Liver (tissue), 9 donors: ENCODE results near the gene FARS2. TPM values are rescaled to one million over a fixed set of nuclear protein-coding genes. Genes with fewer than 3 reads are reported as not detected.

Experiments used
- DNase-seq: peaks from one replicate; pipeline ENCODE4 v3.0.0-alpha.2; 2017; ENCODE audit warnings: low spot score
- H3K27ac ChIP-seq, 2 donors: one replicate each; pipeline ENCODE4 v1.7.0; 2013; ENCODE audit warnings: inconsistent platforms in 2 of 2, low read length in 2 of 2, control low read depth in 1 of 2, low read depth in 1 of 2, mild to moderate bottlenecking in 1 of 2
- H3K27me3 ChIP-seq, 4 donors: one replicate each; pipeline versions ENCODE4 v1.6.1 to v1.7.0; 2013; ENCODE audit warnings: low read length in 3 of 4, inconsistent platforms in 1 of 4, mild to moderate bottlenecking in 1 of 4, moderate library complexity in 1 of 4; ENCODE audit not compliant: control insufficient read depth in 4 of 4, insufficient read depth in 4 of 4
- H3K36me3 ChIP-seq, 4 donors: one replicate each; pipeline versions ENCODE4 v1.6.1 to v1.7.0; 2013; ENCODE audit warnings: low read length in 3 of 4, mild to moderate bottlenecking in 3 of 4, low read depth in 1 of 4, moderate library complexity in 1 of 4; ENCODE audit not compliant: control insufficient read depth in 4 of 4, insufficient read depth in 3 of 4
- H3K4me1 ChIP-seq, 4 donors: one replicate each; pipeline versions ENCODE4 v1.6.1 to v1.7.0; 2013; ENCODE audit warnings: low read length in 3 of 4, mild to moderate bottlenecking in 3 of 4, moderate library complexity in 1 of 4; ENCODE audit not compliant: control insufficient read depth in 4 of 4, insufficient read depth in 4 of 4
- H3K4me3 ChIP-seq, 3 donors: one replicate each; pipeline versions ENCODE4 v1.6.1 to v1.7.0; 2013; ENCODE audit warnings: low read length in 3 of 3, control low read depth in 1 of 3, low read depth in 1 of 3, mild to moderate bottlenecking in 1 of 3
- H3K9ac ChIP-seq, 2 donors: one replicate each; pipeline ENCODE4 v1.7.0; 2013; ENCODE audit warnings: low read length in 2 of 2, mild to moderate bottlenecking in 2 of 2, moderate library complexity in 2 of 2, control low read depth in 1 of 2, low read depth in 1 of 2
- H3K9me3 ChIP-seq, 4 donors: one replicate each; pipeline versions ENCODE4 v1.6.1 to v1.7.0; 2013; ENCODE audit warnings: low read length in 3 of 4; ENCODE audit not compliant: control insufficient read depth in 4 of 4
- ATF3 ChIP-seq: IDR thresholded peaks from 2 replicates; pipeline ENCODE4 v1.6.1; 2016; ENCODE audit warnings: antibody characterized with exemption
- CTCF ChIP-seq: fragments of 150-350 bp; IDR thresholded peaks from 2 replicates; pipeline ENCODE4 v1.5.1; 2017; ENCODE audit warnings: improper control_type of control experiment, low read depth, low read length; ENCODE audit not compliant: missing input control
- EGR1 ChIP-seq, 2 donors: IDR thresholded peaks; 2 replicates each; pipeline ENCODE4 v1.6.1; 2016 to 2018; ENCODE audit warnings: antibody characterized with exemption in 2 of 2, low read depth in 2 of 2
- FOXA1 ChIP-seq: IDR thresholded peaks from 2 replicates; pipeline ENCODE4 v1.6.1; 2016; ENCODE audit warnings: antibody characterized with exemption
- FOXA2 ChIP-seq: IDR thresholded peaks from 2 replicates; pipeline ENCODE4 v1.6.1; 2016; ENCODE audit warnings: antibody characterized with exemption
- GABPA ChIP-seq, 2 donors: IDR thresholded peaks in 1 of 2; conservative IDR thresholded peaks in 1 of 2; 2 replicates each; pipeline ENCODE4 v1.6.1; 2016; ENCODE audit warnings: antibody characterized with exemption in 2 of 2, mild to moderate bottlenecking in 1 of 2, moderate library complexity in 1 of 2
- HNF4A ChIP-seq, 2 donors: conservative IDR thresholded peaks; 2 replicates each; pipeline ENCODE4 v1.6.1; 2016; ENCODE audit warnings: antibody characterized with exemption in 2 of 2, mild to moderate bottlenecking in 2 of 2
- HNF4G ChIP-seq: IDR thresholded peaks from 2 replicates; pipeline ENCODE4 v1.6.1; 2016; ENCODE audit warnings: antibody characterized with exemption
- JUND ChIP-seq, 2 donors: IDR thresholded peaks; 2 replicates each; pipeline ENCODE4 v1.6.1; 2016; ENCODE audit warnings: antibody characterized with exemption in 2 of 2
- MAX ChIP-seq: IDR thresholded peaks from 2 replicates; pipeline ENCODE4 v1.6.1; 2016; ENCODE audit warnings: antibody characterized with exemption
- NR2F2 ChIP-seq: IDR thresholded peaks from 2 replicates; pipeline ENCODE4 v1.6.1; 2016; ENCODE audit warnings: antibody characterized with exemption
- RAD21 ChIP-seq, 2 donors: IDR thresholded peaks; 2 replicates each; pipeline ENCODE4 v1.6.1; 2016; ENCODE audit warnings: antibody characterized with exemption in 2 of 2, mild to moderate bottlenecking in 2 of 2
- REST ChIP-seq: IDR thresholded peaks from 2 replicates; pipeline ENCODE4 v1.6.1; 2016; ENCODE audit warnings: antibody characterized with exemption, mild to moderate bottlenecking
- RXRA ChIP-seq, 2 donors: IDR thresholded peaks; 2 replicates each; pipeline ENCODE4 v1.6.1; 2017 to 2018; ENCODE audit warnings: antibody characterized with exemption in 2 of 2, mild to moderate bottlenecking in 1 of 2
- SP1 ChIP-seq: IDR thresholded peaks from 2 replicates; pipeline ENCODE4 v1.6.1; 2018; ENCODE audit warnings: antibody characterized with exemption, mild to moderate bottlenecking
- TAF1 ChIP-seq: conservative IDR thresholded peaks from 2 replicates; pipeline ENCODE4 v1.6.1; 2016; ENCODE audit warnings: antibody characterized with exemption, mild to moderate bottlenecking
- YY1 ChIP-seq: IDR thresholded peaks from 2 replicates; pipeline ENCODE4 v1.6.1; 2016; ENCODE audit warnings: antibody characterized with exemption, mild to moderate bottlenecking
- WGBS: extraction: QIAGEN DNeasy Blood & Tissue Kit; methylation state at CpG from one replicate; pipeline ENCODE4 v1.1.7; 2013; 5-methylcytosine and 5-hydroxymethylcytosine counted together
- polyA plus RNA-seq, 2 donors: library from polyadenylated mRNA; stranded (reverse) in 1 of 2; unstranded in 1 of 2; fragments of 200-250 nt in 1 of 2; fragments of >200 nt in 1 of 2; fragmentation: Nextera tagmentation in 1 of 2; extraction: Ambion mirVana in 1 of 2; gene quantifications; one replicate each; pipeline versions ENCODE4 v1.2.1 to v1.2.3, GENCODE V29; 2013 to 2015
- total RNA-seq, 2 donors: library from RNA; depleted of rRNA; stranded (reverse); fragments of >200 nt; gene quantifications; one replicate each; pipeline ENCODE4 v1.2.3, GENCODE V29; 2014
- TF ChIP-seq, protein P1 (sequence below): IDR thresholded peaks from 2 replicates; pipeline ENCODE4 v1.6.1; 2016; ENCODE audit warnings: antibody characterized with exemption
- donor health status: healthy.
- donor health status: healthy.
- donor health status: healthy.
- donor health status: healthy.
- donor health status: healthy.

The FARS2 gene
- total and polyA plus RNA-seq, 4 donors, result 7.8 to 25.9 (median 11.2) TPM

GRCh38 chr6:5424726-5425125, 163.4 kb downstream of the FARS2 start (continued):
- TF ChIP-seq REST (no peak), JUND (IDR thresholded peaks at IDR 0.05) (no peak), HNF4G (no peak), TAF1 (no peak)

DNA sequence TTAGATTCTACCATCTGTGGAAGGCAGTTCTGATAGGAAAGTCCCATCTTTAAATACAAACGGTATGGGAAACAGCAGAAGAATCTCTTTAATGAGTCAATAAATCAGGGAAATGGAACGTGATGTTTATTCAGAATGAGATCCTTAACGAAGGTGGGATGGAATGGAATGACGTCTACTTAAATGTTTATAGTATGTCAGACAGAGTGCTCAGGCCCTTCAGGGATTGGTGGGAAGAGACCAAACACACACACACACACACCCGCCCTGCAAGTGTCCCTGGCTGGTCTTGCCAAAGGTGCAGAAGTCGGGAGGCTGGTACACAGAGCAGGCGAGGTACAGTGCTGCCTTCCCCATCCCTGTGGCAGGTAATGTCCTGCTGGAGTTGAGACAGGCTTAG, 164.0 kb downstream of the FARS2 start:
- Histone ChIP-seq H3K9ac (no peak overlapping the region), H3K36me3 (no peaks in the 10 kb centered on the region), H3K4me3 (no peak overlapping the region), H3K9me3 (no peaks in the 10 kb centered on the region), H3K27me3 (no peaks in the 10 kb centered on the region), H3K27ac (no peak overlapping the region), H3K4me1 (no peaks in the 10 kb centered on the region)
- no peak for DNase-seq
- WGBS, result 93% methylated on average over 7 of the region's 7 CpGs
- TF ChIP-seq MAX (no peak), CTCF (no peak), RXRA (IDR thresholded peaks at IDR 0.05) (no peak), GABPA (IDR thresholded peaks at IDR 0.05 in 1 of 2, conservative IDR thresholded peaks at IDR 0.05 in 1 of 2) (no peak), RAD21 (IDR thresholded peaks at IDR 0.05) (no peak), SP1 (no peak), FOXA2 (no peak), NR2F2 (no peak), JUND (IDR thresholded peaks at IDR 0.05) (no peak), ATF3 (no peak), YY1 (no peak), FOXA1 (no peak), HNF4G (no peak), EGR1 (IDR thresholded peaks at IDR 0.05; ENCODE audit: low read depth in 2 of 2) (no peak), TAF1 (no peak), HNF4A (conservative IDR thresholded peaks at IDR 0.05) (no peak), REST (no peak)
- TF ChIP-seq, protein P1, sequence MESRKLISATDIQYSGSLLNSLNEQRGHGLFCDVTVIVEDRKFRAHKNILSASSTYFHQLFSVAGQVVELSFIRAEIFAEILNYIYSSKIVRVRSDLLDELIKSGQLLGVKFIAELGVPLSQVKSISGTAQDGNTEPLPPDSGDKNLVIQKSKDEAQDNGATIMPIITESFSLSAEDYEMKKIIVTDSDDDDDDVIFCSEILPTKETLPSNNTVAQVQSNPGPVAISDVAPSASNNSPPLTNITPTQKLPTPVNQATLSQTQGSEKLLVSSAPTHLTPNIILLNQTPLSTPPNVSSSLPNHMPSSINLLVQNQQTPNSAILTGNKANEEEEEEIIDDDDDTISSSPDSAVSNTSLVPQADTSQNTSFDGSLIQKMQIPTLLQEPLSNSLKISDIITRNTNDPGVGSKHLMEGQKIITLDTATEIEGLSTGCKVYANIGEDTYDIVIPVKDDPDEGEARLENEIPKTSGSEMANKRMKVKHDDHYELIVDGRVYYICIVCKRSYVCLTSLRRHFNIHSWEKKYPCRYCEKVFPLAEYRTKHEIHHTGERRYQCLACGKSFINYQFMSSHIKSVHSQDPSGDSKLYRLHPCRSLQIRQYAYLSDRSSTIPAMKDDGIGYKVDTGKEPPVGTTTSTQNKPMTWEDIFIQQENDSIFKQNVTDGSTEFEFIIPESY, result no peak
